Measurements from ENCODE around the gene IFT43. TPM values are rescaled to one million over a fixed set of nuclear protein-coding genes. Genes with fewer than 3 reads are reported as not detected.

IFT43 gene
- total RNA-seq, 1 experiment from 2014 or later = 18.6 TPM

DNA sequence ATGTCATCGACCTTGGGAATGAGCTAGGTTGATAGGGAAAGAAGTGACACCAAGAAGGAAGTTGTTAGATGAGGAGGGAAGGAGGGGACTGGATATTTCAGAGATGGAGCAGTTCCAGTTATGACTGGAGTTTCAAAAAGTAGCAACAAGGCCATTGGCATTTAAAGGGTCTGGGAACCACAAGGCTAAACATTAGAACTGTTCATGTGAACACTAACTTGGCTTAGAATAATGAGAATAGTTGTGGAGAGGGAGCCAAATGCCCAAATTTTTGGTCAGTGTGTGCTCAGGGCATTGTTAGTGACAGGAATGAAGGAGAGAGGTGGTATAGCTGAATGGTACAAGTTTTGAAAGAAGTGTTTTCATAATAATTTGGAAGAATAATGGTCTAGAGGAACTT, 16.8 kb downstream of the IFT43 start:
- H4K5ac ChIP-seq (ENCODE audit: insufficient read length, low read depth, low read length) = peak overlapping the region; percentile 53
- no peak overlapping the region for H2AK5ac ChIP-seq (ENCODE audit: insufficient read length, low read length)
- H3K9me3 Mint-ChIP-seq = peaks cover 16% of the 10 kb centered on the region in 2 experiments
- H4K8ac ChIP-seq (replicated peaks; ENCODE audit: insufficient read length, low read depth, low read length) = no peak overlapping the region
- DNase-seq = no peak
- H3K4me1 ChIP-seq (ENCODE audit: insufficient read depth, low read length) = no peaks in the 10 kb centered on the region
- H3K27me3 ChIP-seq (ENCODE audit: insufficient read depth, low read length) = no peaks in the 10 kb centered on the region
- no peak overlapping the region for H3T11ph ChIP-seq (ENCODE audit: low read length)
- no peaks in the 10 kb centered on the region for H3K23me2 ChIP-seq (ENCODE audit: insufficient read length, low read depth, low read length, poor library complexity, severe bottlenecking)
- no peaks in the 10 kb centered on the region for H3K4me1 Mint-ChIP-seq
- H3K27ac ChIP-seq (ENCODE audit: insufficient read length, low read depth, low read length) = no peak overlapping the region
- H3K36me3 Mint-ChIP-seq (ENCODE audit: insufficient read depth in 1 of 3, low read depth in 3 of 3) = peaks cover 41 to 61% (median 60%) of the 10 kb centered on the region in 3 experiments
- H3K4me3 Mint-ChIP-seq = no peak overlapping the region
- H2BK5ac ChIP-seq (ENCODE audit: insufficient read length, low read length) = no peak overlapping the region
- no peak overlapping the region for H3K56ac ChIP-seq (ENCODE audit: insufficient read length, low read depth, low read length)
- no peaks in the 10 kb centered on the region for H3K79me2 ChIP-seq (ENCODE audit: insufficient read depth, low read length)
- WGBS (ENCODE audit: extremely low coverage, insufficient read length, low lambda C conversion rate) = no CpG with 5 or more reads among the region's 1 CpG
- H2AFZ ChIP-seq (ENCODE audit: low read length) = no peak overlapping the region
- H3K27ac Mint-ChIP-seq = no peak overlapping the region; a peak in 1 of 7 replicates
- H4K20me1 ChIP-seq (ENCODE audit: control insufficient read depth, insufficient read depth, insufficient read length) = no peaks in the 10 kb centered on the region
- H2BK15ac ChIP-seq (ENCODE audit: low read depth, low read length) = no peak overlapping the region
- no peak overlapping the region for H3K23ac ChIP-seq (ENCODE audit: insufficient read length, low read depth, low read length)
- TF ChIP-seq, protein P1, sequence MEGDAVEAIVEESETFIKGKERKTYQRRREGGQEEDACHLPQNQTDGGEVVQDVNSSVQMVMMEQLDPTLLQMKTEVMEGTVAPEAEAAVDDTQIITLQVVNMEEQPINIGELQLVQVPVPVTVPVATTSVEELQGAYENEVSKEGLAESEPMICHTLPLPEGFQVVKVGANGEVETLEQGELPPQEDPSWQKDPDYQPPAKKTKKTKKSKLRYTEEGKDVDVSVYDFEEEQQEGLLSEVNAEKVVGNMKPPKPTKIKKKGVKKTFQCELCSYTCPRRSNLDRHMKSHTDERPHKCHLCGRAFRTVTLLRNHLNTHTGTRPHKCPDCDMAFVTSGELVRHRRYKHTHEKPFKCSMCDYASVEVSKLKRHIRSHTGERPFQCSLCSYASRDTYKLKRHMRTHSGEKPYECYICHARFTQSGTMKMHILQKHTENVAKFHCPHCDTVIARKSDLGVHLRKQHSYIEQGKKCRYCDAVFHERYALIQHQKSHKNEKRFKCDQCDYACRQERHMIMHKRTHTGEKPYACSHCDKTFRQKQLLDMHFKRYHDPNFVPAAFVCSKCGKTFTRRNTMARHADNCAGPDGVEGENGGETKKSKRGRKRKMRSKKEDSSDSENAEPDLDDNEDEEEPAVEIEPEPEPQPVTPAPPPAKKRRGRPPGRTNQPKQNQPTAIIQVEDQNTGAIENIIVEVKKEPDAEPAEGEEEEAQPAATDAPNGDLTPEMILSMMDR (conservative IDR thresholded peaks at IDR 0.05) = no peak
- no peaks in the 10 kb centered on the region for H3K9me3 ChIP-seq (ENCODE audit: control insufficient read depth, low read depth, low read length)
- H2BK12ac ChIP-seq (ENCODE audit: insufficient read length, low read depth, low read length) = no peak overlapping the region
- H3K14ac ChIP-seq (ENCODE audit: insufficient read depth, low read length) = no peak overlapping the region
- no peaks in the 10 kb centered on the region for H3K27me3 Mint-ChIP-seq (ENCODE audit: low read depth)
- no peaks in the 10 kb centered on the region for H3K79me1 ChIP-seq (ENCODE audit: insufficient read depth, low read depth, low read length, poor library complexity, severe bottlenecking)
- no peak overlapping the region for H4K91ac ChIP-seq (ENCODE audit: insufficient read length, low read depth, low read length)
- H2BK120ac ChIP-seq (ENCODE audit: low read depth, low read length, poor library complexity, severe bottlenecking) = no peak overlapping the region
- no peak overlapping the region for H3K4ac ChIP-seq (ENCODE audit: low read depth, low read length)
- H3K9ac ChIP-seq (ENCODE audit: extremely low read depth, insufficient read length, low read length) = no peak overlapping the region
- H3K4me2 ChIP-seq (ENCODE audit: insufficient read depth, insufficient read length, low read length) = no peak overlapping the region
- H2BK20ac ChIP-seq (ENCODE audit: low read depth, low read length, poor library complexity, severe bottlenecking) = no peak overlapping the region
- H3K18ac ChIP-seq (ENCODE audit: insufficient read length, low read depth, low read length) = no peak overlapping the region
